ENCODE measurements around the gene NTMT2.

NTMT2 gene

GRCh38 chr1:170215072-170215885 lies 69.5 kb downstream of the NTMT2 start:
- no peak for DNase-seq (ENCODE audit: low read depth)
- TF ChIP-seq, protein P1, sequence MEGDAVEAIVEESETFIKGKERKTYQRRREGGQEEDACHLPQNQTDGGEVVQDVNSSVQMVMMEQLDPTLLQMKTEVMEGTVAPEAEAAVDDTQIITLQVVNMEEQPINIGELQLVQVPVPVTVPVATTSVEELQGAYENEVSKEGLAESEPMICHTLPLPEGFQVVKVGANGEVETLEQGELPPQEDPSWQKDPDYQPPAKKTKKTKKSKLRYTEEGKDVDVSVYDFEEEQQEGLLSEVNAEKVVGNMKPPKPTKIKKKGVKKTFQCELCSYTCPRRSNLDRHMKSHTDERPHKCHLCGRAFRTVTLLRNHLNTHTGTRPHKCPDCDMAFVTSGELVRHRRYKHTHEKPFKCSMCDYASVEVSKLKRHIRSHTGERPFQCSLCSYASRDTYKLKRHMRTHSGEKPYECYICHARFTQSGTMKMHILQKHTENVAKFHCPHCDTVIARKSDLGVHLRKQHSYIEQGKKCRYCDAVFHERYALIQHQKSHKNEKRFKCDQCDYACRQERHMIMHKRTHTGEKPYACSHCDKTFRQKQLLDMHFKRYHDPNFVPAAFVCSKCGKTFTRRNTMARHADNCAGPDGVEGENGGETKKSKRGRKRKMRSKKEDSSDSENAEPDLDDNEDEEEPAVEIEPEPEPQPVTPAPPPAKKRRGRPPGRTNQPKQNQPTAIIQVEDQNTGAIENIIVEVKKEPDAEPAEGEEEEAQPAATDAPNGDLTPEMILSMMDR (IDR thresholded peaks at IDR 0.05; ENCODE audit: insufficient read depth, low read depth, low read length, missing control alignments), result no peak

DNA sequence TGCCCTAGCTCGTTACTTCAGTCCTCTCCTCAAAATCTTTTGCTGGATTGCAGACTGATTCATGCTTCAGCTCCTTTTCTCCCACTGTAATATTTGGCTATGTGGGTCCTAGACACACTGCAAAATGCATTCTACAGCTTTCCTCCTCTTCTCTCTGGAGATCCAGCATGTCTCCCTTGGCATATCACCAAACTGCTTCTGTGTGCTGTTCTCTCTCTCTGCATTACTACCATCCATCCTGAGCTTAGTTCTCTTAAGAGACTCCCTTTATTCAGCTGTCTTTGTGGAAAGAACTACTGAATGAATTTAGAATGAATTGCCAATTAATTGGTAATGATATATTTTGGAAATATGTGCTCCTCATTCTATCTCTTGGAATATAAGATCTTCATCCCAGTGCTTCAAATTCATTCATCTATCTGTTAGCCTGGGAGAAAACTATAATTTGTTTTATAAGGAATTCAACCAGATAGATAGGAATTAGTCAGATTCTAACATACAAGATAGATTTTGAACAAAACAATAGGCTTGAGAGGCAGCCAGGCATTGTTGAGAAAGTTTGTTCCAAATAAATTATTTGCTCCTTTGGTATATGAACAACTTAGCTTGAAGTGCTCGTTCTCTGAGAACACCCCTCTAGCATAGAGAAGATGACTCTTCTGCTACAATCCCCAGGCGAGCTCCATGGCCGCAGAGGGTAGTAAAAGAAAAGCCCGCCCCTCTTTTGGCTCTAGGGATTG lies 71.9 kb downstream of the NTMT2 start:
- DNase-seq (ENCODE audit: low read depth), result no peak
- H3K4me3 ChIP-seq (ENCODE audit: low read depth, low read length), result no peak overlapping the region
- TF ChIP-seq, protein P1 (IDR thresholded peaks at IDR 0.05; ENCODE audit: insufficient read depth, low read depth, low read length, missing control alignments), result no peak

More at GRCh38 chr1:170215072-170215885, 69.5 kb downstream of the NTMT2 start:
- H3K4me3 ChIP-seq (ENCODE audit: low read depth, low read length), result no peak overlapping the region

- TF ChIP-seq, protein P1 (IDR thresholded peaks at IDR 0.05; ENCODE audit: insufficient read depth, low read depth, low read length, missing control alignments), result no peak
These were observed 72.5 kb downstream of the NTMT2 start for GRCh38 chr1:170218257-170218650.

More at GRCh38 chr1:170218257-170218650, 72.5 kb downstream of the NTMT2 start:
- no peak overlapping the region for H3K4me3 ChIP-seq (ENCODE audit: low read depth, low read length)
- DNase-seq (ENCODE audit: low read depth), result no peak

All from GM12865 (cell line).